Esophagus squamous epithelium (tissue), 4 donors: Measurements from ENCODE around the gene GTF2H4.

Experiments used
- POLR2A ChIP-seq, 4 donors: fragments of 450-650 bp; IDR thresholded peaks; one replicate each; pipeline ENCODE4 v1.6.1; 2017; ENCODE audit warnings: antibody characterized with exemption in 4 of 4, mild to moderate bottlenecking in 4 of 4, moderate library complexity in 3 of 4
- TF ChIP-seq, protein P1 (sequence below), 6 experiments: fragments of 450-650 bp in 4 of 6; fragments of 200-600 bp in 2 of 6; sonication (generic) in 2 of 6; IDR thresholded peaks; one replicate each; pipeline ENCODE4 v1.5.1; 2016 to 2019; ENCODE audit warnings: antibody characterized with exemption in 6 of 6, mild to moderate bottlenecking in 4 of 6, moderate library complexity in 4 of 6

DNA sequence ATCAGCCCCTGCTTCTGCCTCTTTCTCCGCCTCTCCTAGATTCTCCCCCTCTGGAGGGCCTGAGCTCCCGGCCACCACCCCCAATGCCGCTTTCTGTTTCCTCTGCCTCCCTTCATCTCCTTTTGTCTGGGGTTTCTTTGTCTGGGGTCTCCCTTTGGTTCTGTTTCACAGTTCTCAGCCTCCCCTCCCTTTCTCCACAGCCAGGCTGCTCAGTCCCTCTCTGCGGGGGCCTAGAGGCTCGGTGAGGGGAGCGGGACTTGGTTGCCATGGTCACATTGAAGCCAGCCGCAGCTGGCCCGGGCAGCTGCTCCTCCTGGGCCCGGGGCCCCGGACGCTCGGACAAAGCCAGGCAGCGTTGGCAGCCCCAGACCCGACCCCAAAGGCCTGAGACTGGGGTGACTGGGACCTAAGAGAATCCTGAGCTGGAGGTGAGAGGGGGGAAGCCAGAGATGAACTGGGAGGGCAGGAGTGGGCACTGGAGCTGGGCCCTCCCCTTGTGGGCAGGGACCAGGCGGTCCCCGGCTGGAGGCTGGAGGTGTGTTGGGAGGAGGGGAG is 27.2 kb upstream of the GTF2H4 start:
- TF ChIP-seq POLR2A (IDR thresholded peaks at IDR 0.05), result no peak
- TF ChIP-seq, protein P1, sequence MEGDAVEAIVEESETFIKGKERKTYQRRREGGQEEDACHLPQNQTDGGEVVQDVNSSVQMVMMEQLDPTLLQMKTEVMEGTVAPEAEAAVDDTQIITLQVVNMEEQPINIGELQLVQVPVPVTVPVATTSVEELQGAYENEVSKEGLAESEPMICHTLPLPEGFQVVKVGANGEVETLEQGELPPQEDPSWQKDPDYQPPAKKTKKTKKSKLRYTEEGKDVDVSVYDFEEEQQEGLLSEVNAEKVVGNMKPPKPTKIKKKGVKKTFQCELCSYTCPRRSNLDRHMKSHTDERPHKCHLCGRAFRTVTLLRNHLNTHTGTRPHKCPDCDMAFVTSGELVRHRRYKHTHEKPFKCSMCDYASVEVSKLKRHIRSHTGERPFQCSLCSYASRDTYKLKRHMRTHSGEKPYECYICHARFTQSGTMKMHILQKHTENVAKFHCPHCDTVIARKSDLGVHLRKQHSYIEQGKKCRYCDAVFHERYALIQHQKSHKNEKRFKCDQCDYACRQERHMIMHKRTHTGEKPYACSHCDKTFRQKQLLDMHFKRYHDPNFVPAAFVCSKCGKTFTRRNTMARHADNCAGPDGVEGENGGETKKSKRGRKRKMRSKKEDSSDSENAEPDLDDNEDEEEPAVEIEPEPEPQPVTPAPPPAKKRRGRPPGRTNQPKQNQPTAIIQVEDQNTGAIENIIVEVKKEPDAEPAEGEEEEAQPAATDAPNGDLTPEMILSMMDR (IDR thresholded peaks at IDR 0.05), result no peak
